ENCODE measurements around the gene SPIRE1. TPM values are rescaled to one million over a fixed set of nuclear protein-coding genes. Genes with fewer than 3 reads are reported as not detected.

Gene SPIRE1
- total and polyA plus RNA-seq, 7 experiments from 2014 or later = 0.66 to 2.9 (median 1.3) TPM; not detected in 1

DNA sequence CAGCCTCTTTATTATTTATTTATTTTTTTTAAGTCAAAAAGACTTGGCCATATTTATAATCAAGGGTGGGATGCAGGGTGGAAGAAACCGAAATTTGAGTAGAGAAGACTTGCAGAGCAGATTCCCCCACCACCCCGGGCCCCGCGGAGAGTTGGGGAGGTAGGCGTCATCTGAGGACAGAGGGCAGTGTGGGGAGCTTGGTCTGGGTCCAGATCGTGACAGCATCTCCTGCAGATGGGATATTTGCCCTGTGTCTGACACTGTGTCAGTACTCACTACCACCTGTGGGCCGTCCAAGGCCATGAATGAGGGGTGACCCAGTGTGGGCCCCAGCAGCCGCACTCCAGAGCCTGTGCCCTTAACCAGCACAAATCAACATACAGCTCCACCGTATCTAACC is 260.7 kb downstream of the SPIRE1 start:
- POLR2A ChIA-PET = no interaction called here
- H3K9me3 Mint-ChIP-seq = peaks cover 0 to 2% (median 0%) of the 10 kb centered on the region in 11 donors
- DNase-seq (no peak), ATAC-seq (no peak)
- intact Hi-C loops (cut with micrococcal nuclease) = no loop called here
- no peaks in the 10 kb centered on the region for H3K4me1 ChIP-seq (ENCODE audit: control insufficient read depth in 2 of 2, insufficient read depth in 2 of 2, low read length in 2 of 2)
- peaks cover 0 to 3% (median 0%) of the 10 kb centered on the region in 7 donors for H3K4me1 Mint-ChIP-seq
- H3K4me3 ChIP-seq (ENCODE audit: low read length) = no peak overlapping the region
- CTCF ChIA-PET = no interaction called here
- no peaks in the 10 kb centered on the region for H3K9me3 ChIP-seq (ENCODE audit: control insufficient read depth in 2 of 3, low read length in 3 of 3)
- H3K27ac Mint-ChIP-seq = no peak overlapping the region
- no peaks in the 10 kb centered on the region for H3K36me3 ChIP-seq (ENCODE audit: control insufficient read depth in 2 of 3, insufficient read depth in 3 of 3, low read length in 3 of 3)
- no peak overlapping the region for H3K27ac ChIP-seq (ENCODE audit: low read depth, low read length)
- peaks cover 6 to 41% (median 22%) of the 10 kb centered on the region in 5 donors for H3K27me3 Mint-ChIP-seq
- H3K4me3 Mint-ChIP-seq = no peak overlapping the region
- no peaks in the 10 kb centered on the region for H3K36me3 Mint-ChIP-seq
- peaks cover 0 to 5% of the 10 kb centered on the region in 2 donors for H3K27me3 ChIP-seq (ENCODE audit: control insufficient read depth in 2 of 2, insufficient read depth in 2 of 2, low read length in 2 of 2)

Other genes starting within 250 kb of the SPIRE1 start
- 10 to 100 TPM in 3 of 5 experiments, 1 to 10 TPM in 2; 6.9 to 13.2 (median 11.1) TPM for gene CEP76, start 44.6 kb upstream of the SPIRE1 start, total RNA-seq
- 1 to 10 TPM; 8.3 to 9.4 TPM for gene CEP76, start 44.6 kb upstream of the SPIRE1 start, polyA plus RNA-seq
- 100 to 1,000 TPM in 1 of 5 experiments, 10 to 100 TPM in 4; 49.9 to 104 (median 59.9) TPM for gene PSMG2, start 44.9 kb upstream of the SPIRE1 start, total RNA-seq
- gene PSMG2, start 44.9 kb upstream of the SPIRE1 start, polyA plus RNA-seq = 100 to 1,000 TPM; 113 to 126 TPM
- gene PTPN2, start 226.1 kb upstream of the SPIRE1 start, total RNA-seq = 10 to 100 TPM; 55.8 to 82.2 (median 76.2) TPM
- gene PTPN2, start 226.1 kb upstream of the SPIRE1 start, polyA plus RNA-seq = 10 to 100 TPM; 60.5 to 92.2 TPM

Measured in naive thymus-derived CD4-positive, alpha-beta T cell (primary cell).